ENCODE data around the gene ELP2. TPM values are rescaled to one million over a fixed set of nuclear protein-coding genes. Genes with fewer than 3 reads are reported as not detected.
A peak's percentile ranks its signal among the peaks of the same experiment; 100 is the strongest.
"Not testable (repeated sequence)": the region's sequence is repeated elsewhere in the genome, so short reads cannot be mapped to it uniquely, and the experiment has no call there.

The ELP2 gene
- total RNA-seq, 1 donor from 2014 or later = 111 TPM

DNA sequence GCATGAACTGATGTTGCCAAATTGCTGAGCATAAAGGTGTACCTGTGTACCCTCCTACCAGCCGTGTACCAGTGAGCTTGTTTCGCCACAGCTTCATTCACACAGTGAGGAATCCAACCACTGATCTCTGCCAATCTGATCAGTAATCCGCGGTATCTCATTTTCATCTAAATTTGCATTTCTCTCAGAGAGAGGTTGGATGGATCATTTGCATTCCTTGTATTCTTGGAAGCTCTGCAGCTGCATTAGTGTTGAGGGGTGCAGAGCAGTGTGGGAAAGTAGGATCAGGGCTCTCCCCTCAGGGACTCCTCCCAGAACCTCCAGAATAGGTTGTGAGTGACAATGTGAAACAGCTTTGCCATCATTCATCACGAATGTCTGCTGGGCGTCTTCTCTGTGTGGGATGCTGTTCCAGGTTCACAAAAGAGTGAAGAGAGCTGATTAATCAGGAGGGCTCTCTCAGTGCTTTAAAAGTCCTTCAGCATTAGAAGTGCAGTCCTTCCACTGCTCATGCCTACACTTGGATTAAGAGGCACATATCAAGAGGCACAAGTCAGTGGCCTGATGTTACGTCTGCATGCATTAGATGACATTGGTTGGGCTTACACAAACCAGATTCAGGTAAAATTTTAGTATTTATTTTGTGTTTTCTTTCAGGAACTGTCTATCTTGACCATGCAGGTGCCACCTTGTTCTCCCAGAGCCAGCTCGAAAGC lies 65.1 kb downstream of the ELP2 start:
- Mint-ChIP-seq H3K4me1 (peaks cover 2% of the 10 kb centered on the region), H3K36me3 (ENCODE audit: low read depth) (no peaks in the 10 kb centered on the region), H3K9me3 (no peaks in the 10 kb centered on the region), H3K4me3 (no peak overlapping the region), H3K27ac (no peak overlapping the region), H3K27me3 (peaks cover 20% of the 10 kb centered on the region)
- DNase-seq = no peak
- intact Hi-C loops (cut with micrococcal nuclease) = no loop called here

DNA sequence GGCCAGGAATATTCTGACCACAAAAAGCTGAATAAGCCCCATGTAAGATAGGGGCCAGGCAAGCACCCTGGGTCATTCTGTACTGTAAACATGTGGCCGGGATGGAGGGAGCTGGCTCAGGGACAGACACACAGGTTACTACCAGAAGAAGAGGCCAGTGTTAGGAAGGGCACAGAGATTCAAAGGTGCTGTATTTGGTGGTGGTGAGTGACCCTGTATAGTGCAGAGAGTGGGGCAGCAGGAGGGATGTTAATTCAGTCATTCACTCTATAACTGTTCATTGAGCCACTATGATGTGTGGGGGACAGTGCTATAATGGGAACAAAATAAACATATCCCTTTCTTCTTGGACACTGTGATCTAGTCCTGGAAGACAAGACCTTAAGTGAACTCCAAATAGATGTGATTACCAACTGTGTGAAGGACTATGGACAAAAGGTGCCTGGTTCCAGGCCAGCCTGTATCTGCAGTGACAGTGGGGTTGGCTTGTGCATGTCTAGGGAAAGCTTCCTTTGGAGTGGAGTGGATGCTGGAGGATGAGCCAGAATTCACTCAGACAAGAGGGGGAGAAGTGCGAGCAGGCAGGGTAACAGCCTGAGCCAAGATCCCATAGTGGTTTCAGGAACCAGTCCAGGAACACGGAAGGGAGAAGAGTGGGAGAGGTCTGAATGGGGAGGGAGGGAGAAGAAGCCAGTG lies 65.9 kb downstream of the ELP2 start:
- DNase-seq = no peak
- no peak overlapping the region for H3K27ac Mint-ChIP-seq
- no peaks in the 10 kb centered on the region for H3K36me3 Mint-ChIP-seq (ENCODE audit: low read depth)
- intact Hi-C loops (cut with micrococcal nuclease) = no loop called here
- peaks cover 17% of the 10 kb centered on the region for H3K27me3 Mint-ChIP-seq
- H3K9me3 Mint-ChIP-seq = no peaks in the 10 kb centered on the region
- H3K4me3 Mint-ChIP-seq = no peak overlapping the region
- H3K4me1 Mint-ChIP-seq = peaks cover 2% of the 10 kb centered on the region

DNA sequence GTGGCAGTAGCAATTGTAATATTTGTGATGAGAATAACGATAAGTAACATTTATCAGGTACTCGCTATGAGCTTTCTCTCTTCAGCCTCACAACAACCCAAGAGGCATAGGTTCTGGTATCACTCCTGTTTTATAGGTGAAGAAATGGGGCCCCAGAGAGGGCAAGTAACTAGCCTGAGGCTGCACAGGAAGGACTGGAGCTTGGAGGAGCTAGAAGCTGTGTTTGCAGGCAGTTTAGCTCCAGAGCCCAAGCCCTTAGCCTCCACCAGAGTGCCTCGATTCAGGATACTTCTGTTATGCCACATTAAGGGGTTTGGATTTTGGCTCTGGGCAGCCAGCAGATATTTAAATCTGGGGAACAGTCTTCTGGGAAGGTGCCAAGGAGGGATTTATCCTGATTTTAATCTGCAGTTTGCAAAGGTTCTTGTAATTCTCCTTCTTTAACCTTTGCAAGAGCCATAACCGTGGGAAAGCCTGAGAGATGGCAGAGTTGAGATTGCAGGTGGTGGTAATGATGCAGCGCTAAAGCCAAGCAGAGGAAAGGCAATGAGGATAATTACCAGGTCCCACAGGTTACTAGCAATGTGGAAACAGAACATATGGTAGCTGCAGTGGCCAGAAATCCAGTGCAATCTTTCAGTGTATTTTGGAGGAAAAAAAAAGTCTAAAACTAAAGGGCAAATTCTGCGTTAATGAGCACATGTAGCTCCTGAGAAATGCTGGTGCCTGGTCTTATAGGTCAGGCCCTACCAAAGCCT lies 66.7 kb downstream of the ELP2 start:
- intact Hi-C loops (cut with micrococcal nuclease) = no loop called here
- peaks cover 2% of the 10 kb centered on the region for H3K4me1 Mint-ChIP-seq
- DNase-seq = no peak
- peaks cover 14% of the 10 kb centered on the region for H3K27me3 Mint-ChIP-seq
- H3K9me3 Mint-ChIP-seq = no peaks in the 10 kb centered on the region
- no peak overlapping the region for H3K4me3 Mint-ChIP-seq
- no peak overlapping the region for H3K27ac Mint-ChIP-seq
- no peaks in the 10 kb centered on the region for H3K36me3 Mint-ChIP-seq (ENCODE audit: low read depth)

DNA sequence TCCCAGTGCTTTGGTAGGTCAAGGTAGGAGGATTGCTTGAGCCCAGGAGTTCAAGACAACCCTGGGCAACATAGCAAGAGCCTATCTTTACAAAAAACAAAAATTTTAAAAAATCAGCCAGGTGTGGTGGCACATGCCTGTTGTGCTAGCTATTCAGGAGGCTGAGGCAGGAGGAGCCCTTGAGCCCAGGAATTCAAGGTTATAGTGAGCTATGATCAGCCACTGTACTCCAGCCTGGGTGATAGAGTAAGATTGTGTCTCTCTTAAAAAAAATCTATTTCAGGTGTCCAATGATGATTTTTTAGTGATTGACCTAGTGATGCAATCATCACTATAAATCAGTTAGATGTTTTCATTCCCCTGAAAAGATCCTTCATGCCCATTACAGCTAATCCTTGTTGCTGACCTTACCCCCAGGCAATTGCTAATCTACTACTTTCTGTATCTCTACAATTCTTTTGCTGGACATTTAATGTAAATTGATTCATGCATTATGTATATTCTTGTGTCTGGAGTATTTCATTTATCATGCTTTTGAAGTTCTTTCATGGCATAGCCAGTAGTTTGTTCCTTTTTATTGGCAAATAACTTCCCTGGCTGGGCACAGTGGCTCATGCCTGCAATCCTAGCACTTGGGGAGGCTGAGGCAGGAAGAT lies 67.9 kb downstream of the ELP2 start:
- intact Hi-C loops (cut with micrococcal nuclease) = no loop called here
- Mint-ChIP-seq H3K27me3 (peaks cover 10% of the 10 kb centered on the region), H3K4me3 (no peak overlapping the region), H3K9me3 (no peaks in the 10 kb centered on the region), H3K36me3 (ENCODE audit: low read depth) (no peaks in the 10 kb centered on the region), H3K27ac (no peak overlapping the region), H3K4me1 (peaks cover 2% of the 10 kb centered on the region)
- no peak for DNase-seq

DNA sequence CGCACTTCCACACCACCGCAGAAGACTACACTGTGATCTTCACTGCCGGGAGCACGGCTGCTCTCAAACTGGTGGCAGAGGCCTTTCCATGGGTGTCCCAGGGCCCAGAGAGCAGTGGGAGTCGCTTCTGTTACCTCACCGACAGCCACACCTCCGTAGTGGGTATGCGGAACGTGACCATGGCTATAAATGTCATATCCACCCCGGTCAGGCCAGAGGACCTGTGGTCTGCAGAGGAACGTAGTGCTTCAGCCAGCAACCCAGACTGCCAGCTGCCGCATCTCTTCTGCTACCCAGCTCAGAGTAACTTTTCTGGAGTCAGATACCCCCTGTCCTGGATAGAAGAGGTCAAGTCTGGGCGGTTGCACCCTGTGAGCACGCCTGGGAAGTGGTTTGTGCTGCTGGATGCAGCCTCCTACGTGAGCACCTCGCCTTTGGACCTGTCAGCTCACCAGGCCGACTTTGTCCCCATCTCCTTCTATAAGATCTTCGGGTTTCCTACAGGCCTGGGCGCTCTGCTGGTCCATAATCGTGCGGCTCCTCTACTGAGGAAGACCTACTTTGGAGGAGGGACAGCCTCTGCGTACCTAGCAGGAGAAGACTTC lies 70.1 kb downstream of the ELP2 start:
- peaks cover 2% of the 10 kb centered on the region for H3K4me1 Mint-ChIP-seq
- H3K9me3 Mint-ChIP-seq = no peaks in the 10 kb centered on the region
- no peak overlapping the region for H3K4me3 Mint-ChIP-seq
- H3K27me3 Mint-ChIP-seq = peaks cover 5% of the 10 kb centered on the region
- no peak for DNase-seq
- intact Hi-C loops (cut with micrococcal nuclease) = no loop called here
- H3K36me3 Mint-ChIP-seq (ENCODE audit: low read depth) = no peaks in the 10 kb centered on the region
- H3K27ac Mint-ChIP-seq = no peak overlapping the region

DNA sequence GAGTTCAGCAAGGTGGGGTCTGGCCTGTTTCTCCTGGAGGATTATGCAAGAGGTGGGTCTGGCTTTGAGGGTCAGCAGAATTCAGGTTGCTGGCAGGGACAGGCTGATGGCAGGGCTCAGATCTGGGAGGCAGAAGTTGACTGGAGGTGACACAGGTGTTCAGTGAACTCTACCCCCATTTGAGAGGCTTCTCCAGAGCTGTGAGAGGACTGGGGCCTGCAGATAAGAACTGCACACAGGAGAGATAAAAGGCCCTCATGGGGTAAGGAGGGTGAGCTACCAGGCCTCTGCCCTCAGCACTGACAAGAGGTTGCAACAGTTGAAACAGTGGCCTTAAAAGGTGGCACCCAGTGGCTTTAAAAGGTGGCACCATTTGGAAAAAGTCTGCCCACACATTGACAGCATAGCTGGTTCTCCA lies 70.7 kb downstream of the ELP2 start:
- peaks cover 4% of the 10 kb centered on the region for H3K27me3 Mint-ChIP-seq
- no peaks in the 10 kb centered on the region for H3K9me3 Mint-ChIP-seq
- H3K36me3 Mint-ChIP-seq (ENCODE audit: low read depth) = no peaks in the 10 kb centered on the region
- H3K4me3 Mint-ChIP-seq = no peak overlapping the region
- intact Hi-C loops (cut with micrococcal nuclease) = no loop called here
- H3K27ac Mint-ChIP-seq = no peak overlapping the region
- DNase-seq = no peak
- peaks cover 2% of the 10 kb centered on the region for H3K4me1 Mint-ChIP-seq

DNA sequence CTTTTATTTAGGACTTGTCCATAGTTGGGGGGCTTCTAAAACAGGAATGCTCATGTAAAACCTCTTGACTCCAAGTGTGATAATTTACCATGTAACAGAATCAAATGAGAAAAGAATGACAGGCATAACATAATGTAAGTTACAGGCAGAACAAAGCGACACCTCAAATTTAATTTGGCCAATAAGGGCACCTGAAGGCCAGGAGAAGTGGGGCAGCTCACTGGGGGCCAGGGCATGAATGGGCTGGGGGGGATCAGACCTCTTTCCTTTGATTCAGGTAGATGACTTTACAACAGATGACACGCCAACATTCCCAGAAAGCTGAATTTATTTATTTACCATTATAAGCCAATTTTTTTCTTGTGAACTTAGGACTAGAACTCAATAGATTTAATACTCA lies 72.1 kb downstream of the ELP2 start:
- H3K36me3 Mint-ChIP-seq (ENCODE audit: low read depth) = no peaks in the 10 kb centered on the region
- no peaks in the 10 kb centered on the region for H3K27me3 Mint-ChIP-seq
- H3K27ac Mint-ChIP-seq = no peak overlapping the region
- H3K9me3 Mint-ChIP-seq = no peaks in the 10 kb centered on the region
- peaks cover 2% of the 10 kb centered on the region for H3K4me1 Mint-ChIP-seq
- intact Hi-C loops (cut with micrococcal nuclease) = no loop called here
- no peak for DNase-seq
- no peak overlapping the region for H3K4me3 Mint-ChIP-seq

DNA sequence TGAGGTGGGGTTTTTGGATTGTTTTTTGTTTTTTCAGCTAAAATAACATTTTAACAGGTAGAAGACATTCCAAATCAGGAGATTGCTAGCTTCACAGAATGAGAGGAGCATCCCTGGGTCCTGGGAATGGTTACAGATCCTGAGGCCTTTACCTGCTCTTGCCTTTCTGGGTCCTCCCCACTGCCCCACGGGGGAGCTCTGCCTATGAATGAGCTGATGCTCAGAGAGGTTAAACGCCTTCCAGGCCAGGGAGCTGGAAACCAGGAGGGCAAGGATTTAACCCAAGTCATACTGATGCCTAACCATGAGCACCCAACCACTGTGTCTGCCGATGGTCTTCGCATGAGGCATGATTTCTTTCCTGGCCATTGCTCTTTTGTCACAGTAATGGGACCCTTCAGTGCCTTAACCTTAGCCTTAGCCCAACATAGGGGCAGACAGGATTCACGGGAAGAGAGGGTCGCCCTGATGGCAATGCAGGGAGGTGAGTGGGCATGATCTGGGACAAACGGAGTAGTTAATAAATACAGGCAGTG lies 73.7 kb downstream of the ELP2 start:
- H3K27me3 Mint-ChIP-seq = peaks cover 4% of the 10 kb centered on the region

DNA sequence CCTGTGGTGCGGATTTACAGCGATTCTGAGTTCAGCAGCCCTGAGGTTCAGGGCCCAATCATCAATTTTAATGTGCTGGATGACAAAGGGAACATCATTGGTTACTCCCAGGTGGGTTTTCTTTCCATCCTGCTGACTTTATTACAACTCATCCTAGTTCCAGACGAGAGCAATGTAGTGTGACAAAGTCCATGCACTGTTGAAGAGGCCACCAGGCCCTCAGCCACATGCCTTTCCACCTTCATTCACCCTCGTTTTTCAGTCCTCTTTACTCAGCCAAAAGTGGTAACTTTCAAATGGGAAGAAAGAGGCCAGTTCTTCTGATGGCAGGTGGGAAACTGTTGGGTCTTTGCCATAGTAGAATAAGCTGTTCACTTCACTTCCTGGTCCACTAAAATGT lies 75.5 kb downstream of the ELP2 start:
- Mint-ChIP-seq H3K9me3 (peaks cover 7% of the 10 kb centered on the region), H3K4me3 (no peak overlapping the region), H3K27me3 (peaks cover 4% of the 10 kb centered on the region), H3K36me3 (ENCODE audit: low read depth) (no peaks in the 10 kb centered on the region), H3K27ac (no peak overlapping the region), H3K4me1 (no peaks in the 10 kb centered on the region)
- intact Hi-C loops (cut with micrococcal nuclease) = no loop called here
- no peak for DNase-seq

More for the DNA sequence above, 73.7 kb downstream of the ELP2 start:
- peaks cover 2% of the 10 kb centered on the region for H3K4me1 Mint-ChIP-seq
- H3K36me3 Mint-ChIP-seq (ENCODE audit: low read depth) = no peaks in the 10 kb centered on the region
- DNase-seq = no peak
- no peak overlapping the region for H3K4me3 Mint-ChIP-seq
- peaks cover 7% of the 10 kb centered on the region for H3K9me3 Mint-ChIP-seq
- intact Hi-C loops (cut with micrococcal nuclease) = no loop called here
- no peak overlapping the region for H3K27ac Mint-ChIP-seq

DNA sequence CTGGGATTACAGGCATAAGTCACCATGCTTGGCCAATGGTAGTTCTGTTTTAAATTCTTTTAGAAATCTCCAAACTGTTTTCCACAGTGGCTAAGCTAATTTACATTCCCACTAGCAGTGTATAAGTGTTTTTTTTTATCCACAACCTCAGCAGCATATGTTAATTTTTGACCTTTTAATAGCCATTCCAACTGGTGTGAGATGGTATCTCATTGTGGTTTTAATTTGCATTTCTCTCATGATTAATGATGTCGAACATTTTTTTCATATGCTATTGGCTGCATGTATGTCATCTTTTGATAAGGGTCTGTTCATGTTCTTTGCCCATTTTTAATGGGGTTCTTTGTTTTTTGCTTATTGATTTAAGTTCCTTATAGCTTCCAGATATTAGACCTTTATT lies 77.6 kb downstream of the ELP2 start:
- Mint-ChIP-seq H3K9me3 (peaks cover 7% of the 10 kb centered on the region), H3K36me3 (ENCODE audit: low read depth) (no peaks in the 10 kb centered on the region), H3K27me3 (peaks cover 4% of the 10 kb centered on the region), H3K4me1 (no peaks in the 10 kb centered on the region), H3K27ac (no peak overlapping the region), H3K4me3 (no peak overlapping the region)
- no peak for DNase-seq
- intact Hi-C loops (cut with micrococcal nuclease) = no loop called here

DNA sequence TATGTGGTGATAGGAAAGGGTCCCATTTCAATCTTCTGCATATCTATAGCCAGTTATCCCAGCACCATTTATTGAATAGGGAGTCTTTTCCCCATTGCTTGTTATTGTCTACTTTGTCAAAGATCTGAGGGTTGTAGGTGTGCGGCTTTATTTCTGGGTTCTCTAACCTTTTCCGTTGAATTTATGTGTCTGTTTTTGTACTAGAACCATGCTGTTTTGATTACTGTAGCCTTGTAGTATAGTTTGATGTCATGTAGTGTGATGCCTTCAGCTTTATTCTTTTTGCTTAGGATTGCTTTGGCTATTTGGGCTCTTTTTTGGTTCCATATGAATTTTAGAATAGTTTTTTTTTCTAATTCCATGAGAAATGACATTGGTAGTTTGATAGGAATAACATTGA lies 78.3 kb downstream of the ELP2 start:
- DNase-seq; H3K4me1 Mint-ChIP-seq; intact Hi-C loops (cut with micrococcal nuclease); H3K27me3 Mint-ChIP-seq; H3K4me3 Mint-ChIP-seq; H3K36me3 Mint-ChIP-seq (ENCODE audit: low read depth); H3K27ac Mint-ChIP-seq; H3K9me3 Mint-ChIP-seq: not testable (repeated sequence)

DNA sequence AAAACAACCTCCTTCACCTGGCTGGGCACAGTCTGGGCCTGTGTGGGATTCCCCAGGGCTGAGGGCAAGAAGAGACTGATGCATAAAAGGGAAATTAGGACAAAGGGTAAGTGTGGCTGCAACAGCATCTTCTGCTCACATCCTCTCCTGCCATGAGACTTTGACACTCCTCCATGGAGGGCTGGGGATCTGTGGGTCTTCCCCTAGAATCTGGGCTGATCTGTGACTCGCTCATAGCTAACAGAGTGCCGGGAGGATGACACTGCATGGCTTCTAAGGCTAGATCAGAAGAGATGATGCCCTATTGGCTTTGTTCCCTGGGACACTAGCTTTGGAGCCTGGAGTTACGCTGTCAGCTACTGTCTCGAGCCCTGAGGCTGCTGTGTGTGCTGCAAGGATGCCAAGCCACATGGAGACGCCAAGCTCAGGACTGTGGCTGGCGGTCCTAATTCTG lies 81.9 kb downstream of the ELP2 start:
- Mint-ChIP-seq H3K9me3 (peaks cover 7% of the 10 kb centered on the region), H3K4me1 (no peaks in the 10 kb centered on the region), H3K27ac (no peak overlapping the region)

More for the DNA sequence above, 81.9 kb downstream of the ELP2 start:
- Mint-ChIP-seq H3K36me3 (ENCODE audit: low read depth) (no peaks in the 10 kb centered on the region), H3K27me3 (peaks cover 4% of the 10 kb centered on the region), H3K4me3 (no peak overlapping the region)
- DNase-seq = peak; percentile 35
- intact Hi-C loops (cut with micrococcal nuclease) = no loop called here
